DMS 273 treated with DMSO at 0.1 percent for 48 hours (cell line): ENCODE measurements around the gene PLCG1.
"Not testable (repeated sequence)": the region's sequence is repeated elsewhere in the genome, so short reads cannot be mapped to it uniquely, and the experiment has no call there.

ENCODE experiments used
- DNase-seq: peaks from one replicate; lab custom pipeline; 2025; lab: John Stamatoyannopoulos, UW

The PLCG1 gene

GRCh38 chr20:41136680-41137613, at the start of gene PLCG1:
Gene PLCG1, plus strand, starts transcription at chr20:41137543. Its CDS starts 99 bp downstream, at chr20:41137642.
- peak; percentile 44 for DNase-seq

DNA sequence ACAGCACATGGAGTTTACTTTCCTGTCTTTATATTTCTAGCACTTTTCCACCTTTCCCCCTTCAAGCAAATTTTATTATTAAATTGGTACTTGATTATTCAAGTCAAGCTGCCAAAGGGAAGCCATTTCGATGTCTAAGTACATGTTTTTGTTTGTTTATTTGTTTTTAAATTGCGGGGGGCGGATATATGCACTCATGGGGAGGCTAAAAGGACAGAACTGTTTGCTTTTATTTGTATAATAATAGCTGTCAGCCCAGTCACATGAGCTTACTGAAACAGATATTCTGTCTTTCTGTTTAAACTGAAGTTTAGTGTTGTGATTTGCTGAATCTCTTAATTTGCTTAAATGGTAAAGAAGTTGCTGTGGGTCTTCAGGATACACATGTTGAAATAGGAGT, 49.6 kb upstream of the PLCG1 start:
- DNase-seq: no peak

- no peak for DNase-seq
These were observed 47.8 kb upstream of the PLCG1 start for GRCh38 chr20:41089555-41089954.

DNA sequence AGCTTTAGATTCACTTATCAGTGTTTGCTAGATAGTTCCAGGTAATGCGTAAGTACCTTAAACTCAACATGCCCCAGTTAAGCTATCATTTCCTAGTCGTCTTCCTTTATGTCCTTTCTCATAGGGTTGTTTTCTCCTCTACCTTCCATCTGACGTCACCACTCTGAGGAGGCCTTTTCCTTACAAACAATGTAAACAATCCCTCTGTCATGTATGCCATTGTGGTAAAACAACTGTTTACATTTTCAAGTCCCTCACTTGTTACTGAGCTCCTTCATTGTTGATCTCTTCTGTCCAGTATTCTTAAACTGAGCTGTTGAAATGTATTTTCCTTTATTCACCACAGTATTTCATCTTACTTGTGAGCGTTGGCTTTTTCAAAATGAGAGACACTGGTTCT, 45.4 kb upstream of the PLCG1 start:
- no peak for DNase-seq

- DNase-seq: no peak
These were observed 42.8 kb upstream of the PLCG1 start for GRCh38 chr20:41094353-41095055.

DNA sequence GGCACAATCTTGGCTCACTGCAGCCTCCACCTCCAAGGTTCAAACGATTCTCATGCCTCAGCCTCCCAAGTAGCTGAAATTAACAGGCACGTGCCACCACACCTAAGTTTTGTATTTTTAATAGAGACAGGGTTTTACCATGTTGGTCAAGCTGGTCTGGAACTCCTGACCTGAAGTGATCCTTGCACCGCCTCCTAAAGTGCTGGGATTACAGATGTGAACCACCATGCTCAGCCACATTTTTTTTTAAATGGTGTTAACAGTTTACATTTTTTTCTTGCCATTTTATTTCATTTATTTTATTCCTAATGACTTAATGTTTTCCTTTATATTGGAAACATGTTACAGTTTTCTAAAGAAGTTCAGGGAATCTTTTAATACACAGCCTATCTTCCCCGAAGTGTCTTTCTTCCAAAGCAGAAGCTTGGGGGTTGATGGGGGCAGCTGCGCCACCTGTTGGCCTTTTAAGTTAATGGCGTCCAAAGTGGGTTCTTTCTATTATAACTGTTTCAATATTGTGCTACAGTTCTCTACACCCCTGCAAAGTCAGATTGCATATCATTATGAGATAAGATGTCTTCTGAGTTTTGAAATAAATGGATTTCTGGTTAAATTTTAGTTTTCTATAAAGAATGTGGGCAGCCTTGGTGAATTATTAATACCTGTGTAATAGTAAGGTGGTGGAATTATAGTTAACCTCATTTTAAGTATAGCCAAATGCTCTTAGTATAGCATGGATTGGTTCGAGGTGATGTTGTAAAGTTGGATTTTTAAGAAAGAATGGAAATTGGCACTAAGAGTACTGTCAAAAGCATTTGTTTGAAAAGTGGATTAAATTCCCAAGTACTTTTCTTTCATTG, 42.0 kb upstream of the PLCG1 start:
- peak; percentile 5 for DNase-seq

GRCh38 chr20:41098703-41099250, 38.6 kb upstream of the PLCG1 start:
- DNase-seq: no peak

DNA sequence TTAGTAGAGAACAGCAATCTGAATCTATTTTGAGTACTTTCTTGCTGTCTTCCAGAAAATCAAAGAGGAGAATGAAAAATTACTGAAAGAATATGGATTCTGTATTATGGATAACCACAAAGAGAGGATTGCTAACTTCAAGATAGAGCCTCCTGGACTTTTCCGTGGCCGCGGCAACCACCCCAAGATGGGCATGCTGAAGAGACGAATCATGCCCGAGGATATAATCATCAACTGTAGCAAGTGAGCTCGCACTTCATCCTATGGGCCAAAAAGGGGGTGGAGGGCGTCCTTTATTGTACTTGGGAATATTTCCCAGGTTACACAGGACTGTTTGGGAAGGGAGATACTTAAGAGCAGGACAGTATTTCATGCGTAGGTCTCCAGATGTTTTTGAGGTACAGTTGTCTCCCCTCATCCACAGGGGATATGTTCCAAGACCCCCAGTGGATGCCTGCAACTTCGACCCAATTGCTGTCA, 37.3 kb upstream of the PLCG1 start:
- DNase-seq: no peak

DNA sequence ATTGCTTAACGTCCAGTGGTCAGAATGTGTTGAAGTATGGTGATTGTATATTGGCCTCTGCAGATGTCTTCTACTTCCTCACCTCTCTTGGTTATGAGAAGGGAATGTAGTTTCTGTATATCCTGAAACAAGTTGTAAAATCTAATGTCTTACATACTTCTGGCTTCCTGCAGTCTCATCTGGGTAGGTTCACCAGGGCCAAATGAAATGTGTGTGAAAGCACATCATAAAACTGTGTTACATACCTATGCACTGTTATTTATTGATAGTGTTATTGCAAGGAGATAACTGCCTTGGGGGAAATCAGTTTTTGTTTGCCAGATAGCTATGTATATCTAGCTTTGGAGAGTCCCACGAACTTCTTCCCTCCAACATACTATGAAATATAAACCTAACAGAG, 35.7 kb upstream of the PLCG1 start:
- no peak for DNase-seq

DNA sequence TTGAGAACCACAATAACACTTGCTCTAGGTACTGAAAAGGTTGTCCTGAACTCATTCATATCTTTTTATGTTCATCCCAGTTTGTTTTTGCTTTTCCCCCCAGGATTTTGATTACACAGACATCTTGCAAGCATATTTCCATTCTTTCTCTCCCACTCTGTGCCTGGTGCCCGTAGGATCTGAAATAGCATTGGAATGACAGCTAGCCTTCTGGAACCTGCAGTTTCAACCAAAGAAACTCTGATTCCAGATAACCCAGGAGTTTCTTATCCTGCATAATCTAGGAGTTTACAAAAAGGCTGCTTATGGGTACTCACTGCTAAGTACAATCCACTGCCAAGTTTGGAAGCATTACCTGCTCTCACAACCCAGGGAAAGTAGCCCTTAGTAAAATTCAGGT, 28.8 kb upstream of the PLCG1 start:
- no peak for DNase-seq

GRCh38 chr20:41110012-41110411, 27.3 kb upstream of the PLCG1 start:
- DNase-seq: no peak

GRCh38 chr20:41110930-41111577, 26.3 kb upstream of the PLCG1 start:
- no peak for DNase-seq

- no peak for DNase-seq
These were observed 25.8 kb upstream of the PLCG1 start for GRCh38 chr20:41111578-41111951.

GRCh38 chr20:41116282-41116956, 20.9 kb upstream of the PLCG1 start:
- DNase-seq: no peak

DNA sequence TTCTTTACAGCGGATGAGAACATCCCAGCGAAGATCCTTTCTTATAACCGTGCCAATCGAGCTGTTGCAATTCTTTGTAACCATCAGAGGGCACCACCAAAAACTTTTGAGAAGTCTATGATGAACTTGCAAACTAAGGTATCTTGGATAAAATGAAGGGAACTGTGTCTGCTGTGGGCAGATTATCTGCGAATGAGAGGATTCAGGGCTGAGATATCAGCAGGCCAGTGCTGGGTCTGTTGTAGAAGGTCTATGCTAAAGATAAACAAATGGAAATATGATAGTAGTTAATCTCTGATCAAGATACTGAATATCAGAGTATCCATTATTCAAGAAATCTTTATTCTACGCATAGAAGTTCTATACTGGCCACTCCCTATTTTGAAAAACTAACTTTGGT, 19.2 kb upstream of the PLCG1 start:
- DNase-seq: not testable (repeated sequence)

DNA sequence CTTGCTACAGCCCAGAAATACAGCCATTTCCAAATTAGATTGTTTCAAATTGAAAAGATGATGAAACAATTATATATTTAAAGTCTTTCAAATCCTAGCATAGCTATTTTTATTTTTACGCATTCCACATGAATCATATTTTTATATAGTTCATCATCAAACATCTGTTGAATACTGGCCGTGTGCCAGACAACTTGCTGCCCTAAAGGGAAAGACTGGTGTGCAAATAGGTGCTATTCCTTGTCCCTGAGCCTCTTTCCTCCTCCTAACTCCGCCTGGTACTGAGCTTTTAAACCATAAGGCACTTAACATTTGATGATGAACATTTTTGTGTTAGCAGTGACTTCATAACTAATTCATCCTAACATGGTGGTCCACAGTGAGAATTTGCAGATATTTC, 18.7 kb upstream of the PLCG1 start:
- DNase-seq: no peak

DNA sequence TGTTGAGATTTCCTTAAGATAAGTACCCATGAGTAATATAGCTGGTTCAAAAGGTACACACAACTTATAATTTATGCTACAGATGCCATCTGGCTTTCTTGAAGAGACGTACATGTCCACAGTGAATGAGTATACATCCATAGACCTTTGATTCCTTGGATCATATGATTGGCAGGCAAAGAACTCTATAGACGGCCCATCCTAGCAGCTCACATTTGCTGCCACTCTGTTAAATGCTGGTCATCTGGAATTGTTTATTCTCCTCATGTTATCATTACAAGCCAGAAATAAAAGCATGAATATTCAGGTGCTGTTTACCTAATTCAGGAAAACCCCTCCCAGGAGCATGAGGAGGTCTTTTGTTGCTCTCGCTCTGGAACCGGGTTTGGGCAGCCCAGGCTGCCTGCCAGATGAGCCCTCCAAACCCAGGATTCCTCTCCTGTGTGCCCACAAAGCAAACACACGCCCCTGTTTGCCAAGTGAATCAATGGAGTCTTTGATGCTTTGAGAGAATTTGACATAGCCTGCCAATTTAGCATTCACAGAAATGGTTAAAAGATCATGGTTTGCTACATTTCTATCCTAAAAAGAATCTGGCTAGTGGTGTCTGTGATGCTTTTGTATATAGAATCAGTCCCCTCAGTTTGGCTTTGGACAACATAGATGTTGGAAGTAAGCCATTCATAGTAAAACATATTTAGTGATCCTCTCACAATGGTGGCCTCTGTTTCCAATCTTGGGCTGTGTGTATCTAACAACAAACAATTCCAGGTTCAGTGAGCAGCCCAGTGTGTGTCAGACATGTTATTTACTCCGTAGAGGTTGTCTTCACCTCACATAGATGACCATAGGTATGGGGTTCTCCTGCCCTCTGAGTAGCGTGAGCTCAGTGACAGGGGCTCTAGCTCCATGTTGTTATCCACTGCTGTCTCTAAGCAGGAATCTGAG, 17.5 kb upstream of the PLCG1 start:
- no peak for DNase-seq

DNA sequence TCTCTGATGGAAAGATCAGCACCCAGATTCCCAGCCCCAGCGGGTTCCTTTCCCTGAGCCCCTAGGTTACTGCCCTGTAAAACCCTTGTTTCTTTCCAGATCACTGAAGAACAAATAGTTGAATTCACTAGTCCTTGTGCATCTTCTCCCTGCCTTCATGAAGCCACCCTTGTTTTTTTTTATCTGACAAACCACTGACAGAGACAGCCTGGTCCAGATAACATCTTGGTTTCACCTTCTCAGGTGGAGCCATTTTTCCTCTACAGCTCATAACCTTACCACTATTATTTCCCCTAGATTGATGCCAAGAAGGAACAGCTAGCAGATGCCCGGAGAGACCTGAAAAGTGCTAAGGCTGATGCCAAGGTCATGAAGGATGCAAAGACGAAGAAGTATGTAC, 15.9 kb upstream of the PLCG1 start:
- DNase-seq: no peak

DNA sequence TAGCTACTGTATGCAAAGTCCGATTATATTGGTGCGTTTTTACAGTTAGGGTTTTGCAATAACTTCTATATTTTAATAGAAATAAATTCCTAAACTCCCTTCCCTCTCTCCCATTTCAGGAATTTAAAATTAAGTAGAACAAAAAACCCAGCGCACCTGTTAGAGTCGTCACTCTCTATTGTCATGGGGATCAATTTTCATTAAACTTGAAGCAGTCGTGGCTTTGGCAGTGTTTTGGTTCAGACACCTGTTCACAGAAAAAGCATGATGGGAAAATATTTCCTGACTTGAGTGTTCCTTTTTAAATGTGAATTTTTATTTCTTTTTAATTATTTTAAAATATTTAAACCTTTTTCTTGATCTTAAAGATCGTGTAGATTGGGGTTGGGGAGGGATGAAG, 13.7 kb upstream of the PLCG1 start:
- DNase-seq: no peak
